ENCODE measurements around the gene PRRC2B. TPM values are rescaled to one million over a fixed set of nuclear protein-coding genes. Genes with fewer than 3 reads are reported as not detected.

Gene PRRC2B
- total RNA-seq, 1 donor from 2014 or later: 190 TPM

DNA sequence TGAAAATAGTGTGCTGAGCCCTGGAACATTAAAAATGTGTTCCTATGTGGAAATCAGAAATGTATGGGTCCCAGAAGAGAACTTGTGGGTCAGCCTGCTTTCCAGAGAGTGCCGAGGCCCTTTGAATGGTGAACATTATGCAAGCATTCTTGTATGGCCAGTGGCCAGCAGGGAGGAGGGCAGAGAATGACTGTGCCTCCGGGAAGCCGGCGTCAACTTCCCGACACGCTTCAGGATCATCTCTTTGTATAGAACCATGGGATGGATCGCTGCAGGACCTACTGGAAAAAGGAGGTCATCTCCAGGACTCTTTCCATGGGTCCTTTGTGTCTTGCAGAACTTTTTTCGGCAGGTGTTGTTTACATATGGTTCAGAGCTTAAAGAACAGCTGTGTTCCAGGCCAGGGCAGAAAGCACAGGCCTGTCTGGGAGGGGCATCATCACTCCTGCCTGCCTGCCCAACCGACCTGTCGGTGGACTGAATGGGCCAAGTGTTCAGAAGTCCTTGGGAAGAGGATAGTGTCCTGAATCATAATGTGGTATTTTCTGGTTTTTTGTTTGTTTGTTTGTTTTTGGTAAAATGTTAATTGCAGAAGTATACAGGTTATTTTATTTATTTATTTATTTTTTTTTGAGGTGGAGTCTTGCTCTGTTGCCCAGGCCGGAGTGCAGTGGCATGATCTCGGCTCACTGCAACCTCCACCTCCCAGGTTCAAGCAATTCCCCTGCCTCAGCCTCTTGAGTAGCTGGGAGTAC, 9.0 kb downstream of the PRRC2B start:
- Histone ChIP-seq H3K4me3 (no peak overlapping the region), H3K4me1 (peaks cover 92% of the 10 kb centered on the region), H3K27ac (peak overlapping the region; percentile 67), H3K36me3 (no peaks in the 10 kb centered on the region), H3K9me3 (no peaks in the 10 kb centered on the region), H3K27me3 (no peaks in the 10 kb centered on the region)
- DNase-seq (peak; percentile 87), ATAC-seq (peak; percentile 78)
- intact Hi-C loops (cut with DNase I): no loop called here
- TF ChIP-seq, protein P1, sequence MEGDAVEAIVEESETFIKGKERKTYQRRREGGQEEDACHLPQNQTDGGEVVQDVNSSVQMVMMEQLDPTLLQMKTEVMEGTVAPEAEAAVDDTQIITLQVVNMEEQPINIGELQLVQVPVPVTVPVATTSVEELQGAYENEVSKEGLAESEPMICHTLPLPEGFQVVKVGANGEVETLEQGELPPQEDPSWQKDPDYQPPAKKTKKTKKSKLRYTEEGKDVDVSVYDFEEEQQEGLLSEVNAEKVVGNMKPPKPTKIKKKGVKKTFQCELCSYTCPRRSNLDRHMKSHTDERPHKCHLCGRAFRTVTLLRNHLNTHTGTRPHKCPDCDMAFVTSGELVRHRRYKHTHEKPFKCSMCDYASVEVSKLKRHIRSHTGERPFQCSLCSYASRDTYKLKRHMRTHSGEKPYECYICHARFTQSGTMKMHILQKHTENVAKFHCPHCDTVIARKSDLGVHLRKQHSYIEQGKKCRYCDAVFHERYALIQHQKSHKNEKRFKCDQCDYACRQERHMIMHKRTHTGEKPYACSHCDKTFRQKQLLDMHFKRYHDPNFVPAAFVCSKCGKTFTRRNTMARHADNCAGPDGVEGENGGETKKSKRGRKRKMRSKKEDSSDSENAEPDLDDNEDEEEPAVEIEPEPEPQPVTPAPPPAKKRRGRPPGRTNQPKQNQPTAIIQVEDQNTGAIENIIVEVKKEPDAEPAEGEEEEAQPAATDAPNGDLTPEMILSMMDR (IDR thresholded peaks at IDR 0.05): no peak

DNA sequence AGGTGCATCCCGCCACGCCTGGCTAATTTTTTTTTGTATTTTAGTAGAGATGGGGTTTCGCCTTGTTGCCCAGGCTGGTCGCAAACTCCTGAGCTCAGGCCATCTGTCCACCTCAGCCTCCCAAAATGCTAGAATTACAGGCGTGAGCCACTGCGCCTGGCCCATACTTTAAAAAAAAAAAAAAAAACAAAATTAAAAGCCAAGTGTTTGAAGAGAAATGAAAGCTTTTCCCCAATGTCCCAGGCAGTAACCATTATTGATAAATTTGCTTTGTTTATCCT, 9.5 kb downstream of the PRRC2B start:
- Histone ChIP-seq H3K27ac (peak overlapping the region; percentile 67), H3K9me3 (no peaks in the 10 kb centered on the region), H3K36me3 (no peaks in the 10 kb centered on the region), H3K4me1 (peaks cover 92% of the 10 kb centered on the region), H3K4me3 (no peak overlapping the region), H3K27me3 (no peaks in the 10 kb centered on the region)
- TF ChIP-seq, protein P1 (IDR thresholded peaks at IDR 0.05): no peak
- intact Hi-C loops (cut with DNase I): no loop called here
- ATAC-seq: no peak
- DNase-seq: no peak

DNA sequence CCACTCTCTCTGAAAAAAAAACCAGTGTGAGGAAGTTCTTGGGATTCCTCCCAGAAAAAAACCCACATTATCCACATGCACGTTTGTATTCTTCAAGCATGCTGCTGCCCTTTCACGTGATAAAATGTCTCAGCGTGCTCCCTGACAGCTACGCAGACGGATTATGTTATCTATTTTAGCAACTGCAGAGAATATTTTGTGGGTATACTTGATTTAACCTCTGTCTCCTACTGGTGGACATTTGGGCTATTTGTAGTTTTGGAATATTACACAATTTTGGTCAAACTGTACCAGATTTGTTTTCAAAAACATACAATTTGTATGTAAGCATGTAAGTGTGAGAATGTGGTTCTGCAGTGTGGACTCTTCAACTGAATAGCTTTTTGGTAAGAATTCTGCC, 10.7 kb downstream of the PRRC2B start:
- intact Hi-C loops (cut with DNase I): no loop called here
- no peaks in the 10 kb centered on the region for H3K36me3 ChIP-seq
- H3K27ac ChIP-seq: peak overlapping the region; percentile 63
- H3K4me3 ChIP-seq: no peak overlapping the region
- ATAC-seq (no peak), DNase-seq (no peak)
- peaks cover 94% of the 10 kb centered on the region for H3K4me1 ChIP-seq
- no peaks in the 10 kb centered on the region for H3K27me3 ChIP-seq
- TF ChIP-seq, protein P1 (IDR thresholded peaks at IDR 0.05): no peak
- H3K9me3 ChIP-seq: no peaks in the 10 kb centered on the region

DNA sequence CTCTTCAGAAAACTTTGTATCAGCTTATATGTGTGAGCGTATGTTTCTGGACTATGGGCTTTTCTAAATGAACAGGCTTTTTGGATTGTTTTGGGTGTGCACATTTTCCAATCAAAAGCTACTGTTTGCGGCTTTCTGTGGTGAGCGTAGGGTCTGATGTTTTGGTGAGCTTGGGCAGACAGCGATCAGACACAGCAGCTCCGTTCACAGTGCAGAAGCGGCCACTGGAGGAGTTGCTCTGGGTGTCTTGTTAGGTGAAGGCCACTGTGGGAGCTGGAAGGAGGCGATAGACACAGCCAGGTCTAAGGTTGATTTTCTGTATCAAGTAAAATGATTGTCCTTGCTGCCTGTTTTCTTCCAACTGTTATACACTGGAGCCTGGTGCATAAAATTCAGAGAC, 11.1 kb downstream of the PRRC2B start:
- peaks cover 95% of the 10 kb centered on the region for H3K4me1 ChIP-seq
- no peaks in the 10 kb centered on the region for H3K27me3 ChIP-seq
- H3K27ac ChIP-seq: peak overlapping the region; percentile 63
- no peaks in the 10 kb centered on the region for H3K36me3 ChIP-seq
- DNase-seq (no peak), ATAC-seq (no peak)
- TF ChIP-seq, protein P1 (IDR thresholded peaks at IDR 0.05): no peak
- H3K4me3 ChIP-seq: no peak overlapping the region
- intact Hi-C loops (cut with DNase I): no loop called here
- H3K9me3 ChIP-seq: no peaks in the 10 kb centered on the region

DNA sequence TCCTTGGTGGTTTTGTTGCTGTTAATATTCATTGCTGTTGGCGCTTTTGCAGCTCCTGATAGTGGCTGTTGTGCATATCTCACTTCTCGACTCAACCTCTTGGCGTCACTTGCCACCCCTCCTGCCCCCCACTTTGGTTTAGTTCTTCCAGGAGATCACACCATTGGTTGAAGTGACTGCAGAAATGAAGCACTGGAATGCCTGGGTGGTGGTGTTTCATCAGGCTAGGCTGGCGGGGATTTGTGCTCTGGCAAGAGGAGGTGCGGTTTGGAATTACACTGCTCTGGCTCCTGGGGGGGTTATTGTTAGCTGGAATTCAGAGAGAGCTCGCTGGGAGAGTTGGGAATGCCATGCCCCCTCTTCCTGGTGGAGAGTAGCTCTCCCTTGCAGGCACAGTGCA, 11.5 kb downstream of the PRRC2B start:
- Histone ChIP-seq H3K4me3 (no peak overlapping the region), H3K36me3 (no peaks in the 10 kb centered on the region), H3K9me3 (no peaks in the 10 kb centered on the region), H3K27me3 (no peaks in the 10 kb centered on the region), H3K27ac (peak overlapping the region; percentile 63), H3K4me1 (peaks cover 96% of the 10 kb centered on the region)
- DNase-seq (no peak), ATAC-seq (peak; percentile 18)
- intact Hi-C loops (cut with DNase I): no loop called here
- TF ChIP-seq, protein P1 (IDR thresholded peaks at IDR 0.05): no peak

Data from upper lobe of right lung (tissue), 1 donor.